ENCODE measurements around the gene MCF2L2. TPM values are rescaled to one million over a fixed set of nuclear protein-coding genes. Genes with fewer than 3 reads are reported as not detected.
A peak's percentile ranks its signal among the peaks of the same experiment; 100 is the strongest.

The MCF2L2 gene
- total and polyA plus RNA-seq, 9 of the 15 experiments (the other 6 are each of a cell fraction or from before 2014, with no cell fraction given): 0.56 to 4.2 (median 3.0) TPM

- no peaks in the 10 kb centered on the region for H4K20me1 ChIP-seq (replicated peaks; ENCODE audit: control insufficient read depth, insufficient read depth, low read length)
- no TSS peak for BruUV-seq (replicated peaks)
- H3K9me3 ChIP-seq (replicated peaks; ENCODE audit: control insufficient read depth, insufficient read depth, low read depth, low read length): no peaks in the 10 kb centered on the region
- H3K27ac ChIP-seq (ENCODE audit: extremely low read depth, low read depth, low read length): no peak overlapping the region
- FAIRE-seq (no peak), DNase-seq (ENCODE audit: extremely low read depth in 1 of 4, low spot score in 3 of 4) (no peak), ATAC-seq (peak; percentile 12; the same call in 2 of the 3 replicates)
- H3K9ac ChIP-seq (ENCODE audit: insufficient read depth in 1 of 2, low read depth in 2 of 2, low read length in 2 of 2): no peak overlapping the region
- in situ Hi-C loops (cut with MboI): no loop called here
- intact Hi-C loops (cut with micrococcal nuclease): no loop called here
- no peak overlapping the region for H3K4me3 ChIP-seq
- no peaks in the 10 kb centered on the region for H3K27me3 ChIP-seq (ENCODE audit: control insufficient read depth in 2 of 2, insufficient read depth in 2 of 2, low read length in 2 of 2)
- no peak overlapping the region for H2AFZ ChIP-seq (ENCODE audit: low read depth, low read length)
- H3K4me2 ChIP-seq (ENCODE audit: insufficient read depth, low read length): no peak overlapping the region
- H3K79me2 ChIP-seq (ENCODE audit: control insufficient read depth, insufficient read depth, low read length): no peaks in the 10 kb centered on the region
- ChIA-PET POLR2A (interaction anchor here (0.9 kb wide), 1 partner anchor 20 kb away, joined by 3 read pairs; no protein-coding TSS in a partner anchor), CTCF (ENCODE audit: low intra/inter-chr PET ratio) (no interaction called here)
- H3K4me1 ChIP-seq (replicated peaks in 1 of 2; ENCODE audit: control insufficient read depth in 2 of 2, insufficient read depth in 2 of 2, low read length in 2 of 2): peaks cover 10 to 29% of the 10 kb centered on the region in 2 experiments; a peak in 4 of 5 replicates
- H3K36me3 ChIP-seq (ENCODE audit: control insufficient read depth, insufficient read depth, low read length): no peaks in the 10 kb centered on the region
- 31% methylated on average over 1 of the region's 1 CpG for WGBS (ENCODE audit: insufficient coverage, low coverage, missing lambda C conversion rate)
- H3K9me1 ChIP-seq (ENCODE audit: control insufficient read depth, insufficient read depth, low read length): no peaks in the 10 kb centered on the region
- no peak for TF ChIP-seq DLX4 (CRISPR knock-in tag; IDR thresholded peaks at IDR 0.05)
- TF ChIP-seq FOXJ2 (tag; IDR thresholded peaks at IDR 0.05): no peak
- TF ChIP-seq ZNF449 (CRISPR knock-in tag; IDR thresholded peaks at IDR 0.05): no peak
- TF ChIP-seq VEZF1 (CRISPR knock-in tag; IDR thresholded peaks at IDR 0.05): no peak
- no peak for TF ChIP-seq MED1 (CRISPR knock-in tag; IDR thresholded peaks at IDR 0.05; ENCODE audit: borderline replicate concordance)
- no peak for TF ChIP-seq DACH1 (IDR thresholded peaks at IDR 0.05; ENCODE audit: partially characterized antibody)
- TF ChIP-seq SP2 (IDR thresholded peaks at IDR 0.05; ENCODE audit: extremely low read depth, low read depth, low read length, poor library complexity, severe bottlenecking): no peak
- TF ChIP-seq THRAP3 (IDR thresholded peaks at IDR 0.05; ENCODE audit: borderline replicate concordance): no peak
- TF ChIP-seq HBP1 (CRISPR knock-in tag; IDR thresholded peaks at IDR 0.05): no peak
- no peak for TF ChIP-seq ZC3H4 (CRISPR knock-in tag; IDR thresholded peaks at IDR 0.05; ENCODE audit: borderline replicate concordance)
- no peak for TF ChIP-seq ATF6 (CRISPR knock-in tag; IDR thresholded peaks at IDR 0.05)
- TF ChIP-seq ARID3A (IDR thresholded peaks at IDR 0.05; ENCODE audit: borderline replicate concordance, low read depth, low read length): no peak
- no peak for TF ChIP-seq CREB1 (IDR thresholded peaks at IDR 0.05)
- TF ChIP-seq CREB1 (CRISPR knock-in tag; IDR thresholded peaks at IDR 0.05): no peak
Observed at GRCh38 chr3:183329543-183329942, 98.9 kb downstream of the MCF2L2 start.
